Body of pancreas (tissue), 4 donors: ENCODE results near the gene CARHSP1.

Experiments used
- CTCF ChIP-seq, 7 experiments: fragments of 450-650 bp in 4 of 7; fragments of 200-600 bp in 3 of 7; sonication (generic) in 3 of 7; IDR thresholded peaks; one replicate each; pipeline ENCODE4 v1.5.1; 2016 to 2019; ENCODE audit warnings: antibody characterized with exemption in 7 of 7
- POLR2A ChIP-seq, 3 donors: fragments of 450-650 bp; IDR thresholded peaks; one replicate each; pipeline ENCODE4 v1.6.1; 2016; ENCODE audit warnings: antibody characterized with exemption in 3 of 3, mild to moderate bottlenecking in 2 of 3

- TF ChIP-seq CTCF (IDR thresholded peaks at IDR 0.05) (no peak), POLR2A (IDR thresholded peaks at IDR 0.05) (no peak)
These were observed 40.2 kb downstream of the CARHSP1 start for GRCh38 chr16:8828541-8829165.
